Frontal cortex (tissue), 4 donors: Measurements from ENCODE around the gene MAML2. TPM values are rescaled to one million over a fixed set of nuclear protein-coding genes. Genes with fewer than 3 reads are reported as not detected.

Source experiments
- DNase-seq, 2 donors: peaks; one replicate each; pipeline ENCODE4 v3.0.0; 2012; ENCODE audit warnings: low spot score in 2 of 2
- FAIRE-seq: peaks from 2 replicates; lab custom pipeline; 2012; peaks lifted over from hg19 to GRCh38; lab: Jason Lieb, UNC
- total RNA-seq: library from RNA; depleted of rRNA; stranded (reverse); fragments of >200 nt; gene quantifications from one replicate; pipeline ENCODE4 v1.2.3, GENCODE V29; 2014
- donor health status: control.
- donor health status: control.
- donor health status: control.

The MAML2 gene
- total RNA-seq, 1 donor from 2014 or later, result 3.3 TPM

DNA sequence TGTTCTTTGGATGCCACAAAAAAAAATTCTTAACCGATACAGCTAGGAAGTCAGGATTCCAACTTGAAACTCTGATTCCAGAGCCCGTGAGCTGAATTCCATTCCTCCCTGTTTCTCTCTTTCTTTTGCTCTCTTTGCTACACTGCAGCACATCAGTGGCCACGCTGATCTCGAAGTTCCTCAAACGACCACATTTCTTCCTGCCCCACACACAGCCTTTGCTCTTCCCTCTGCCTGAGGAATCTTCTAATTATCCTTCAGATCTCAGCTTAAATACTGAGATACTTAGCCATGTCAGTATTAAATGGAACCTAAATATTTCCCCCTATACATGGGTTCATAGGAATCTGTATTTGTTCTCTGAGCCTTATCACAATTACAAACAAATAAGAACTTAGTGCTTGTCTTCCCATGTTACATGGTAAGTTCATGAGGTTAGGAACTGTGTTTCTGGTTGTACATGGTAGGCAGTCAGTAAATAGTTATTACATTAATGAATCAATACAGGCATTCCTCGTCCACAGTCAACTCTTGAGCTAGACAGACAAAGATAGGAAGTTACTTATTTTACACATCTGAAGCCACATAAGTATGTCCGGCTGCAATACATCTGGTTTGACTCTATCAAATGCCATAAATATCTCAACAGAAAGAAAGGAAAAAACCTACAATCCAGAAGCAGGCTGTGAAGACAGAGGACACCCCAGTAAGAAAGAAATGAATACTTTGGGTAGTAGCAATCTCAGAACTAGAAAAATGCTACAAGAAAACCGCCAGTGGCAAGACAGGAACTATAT lies 86.6 kb downstream of the MAML2 start:
- no peak for DNase-seq

GRCh38 chr11:96254854-96255253 lies 88.1 kb downstream of the MAML2 start:
- FAIRE-seq, result no peak
- no peak for DNase-seq

More for the DNA sequence above, 86.6 kb downstream of the MAML2 start:
- no peak for FAIRE-seq

GRCh38 chr11:96254087-96254486 lies 88.9 kb downstream of the MAML2 start:
- FAIRE-seq, result no peak

GRCh38 chr11:96246718-96247552 lies 96.1 kb downstream of the MAML2 start:
- peak in 1 of 2 donors; percentile 42 for DNase-seq
- no peak for FAIRE-seq

More at GRCh38 chr11:96254087-96254486, 88.9 kb downstream of the MAML2 start:
- DNase-seq, result no peak

DNA sequence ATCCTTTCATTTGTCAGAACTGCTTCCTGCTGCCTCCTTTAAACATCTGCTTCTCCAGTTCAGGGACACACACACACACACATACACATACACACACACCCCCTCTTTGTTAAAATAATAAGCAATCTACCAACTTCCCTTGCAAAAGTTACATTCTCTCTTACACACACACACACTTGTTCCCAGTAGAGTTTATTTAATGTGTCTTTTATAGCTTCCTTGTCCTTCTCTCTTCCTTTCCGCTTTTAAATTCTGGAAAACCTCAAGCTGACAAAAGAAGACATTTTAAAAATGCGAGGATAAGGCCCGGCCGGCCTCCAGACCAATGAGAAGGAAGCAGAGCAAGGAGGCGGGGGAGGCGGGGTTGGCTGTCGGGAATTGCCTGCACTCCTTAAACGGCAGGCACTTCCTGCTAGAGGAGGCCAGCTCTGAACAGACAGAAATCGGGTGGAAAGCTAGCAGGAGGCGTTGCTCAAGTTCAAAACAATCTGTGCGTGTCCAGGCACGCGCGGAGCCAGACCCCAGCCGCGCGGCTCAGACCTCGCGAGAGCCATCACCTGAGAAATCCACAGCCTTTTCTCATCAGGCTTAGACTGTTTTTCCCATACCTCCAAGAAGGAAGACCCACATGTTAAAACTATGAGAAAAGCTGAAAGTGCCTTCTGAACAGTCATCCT lies 99.9 kb downstream of the MAML2 start:
- DNase-seq (peak; percentile 27 to 81), FAIRE-seq (no peak)

DNA sequence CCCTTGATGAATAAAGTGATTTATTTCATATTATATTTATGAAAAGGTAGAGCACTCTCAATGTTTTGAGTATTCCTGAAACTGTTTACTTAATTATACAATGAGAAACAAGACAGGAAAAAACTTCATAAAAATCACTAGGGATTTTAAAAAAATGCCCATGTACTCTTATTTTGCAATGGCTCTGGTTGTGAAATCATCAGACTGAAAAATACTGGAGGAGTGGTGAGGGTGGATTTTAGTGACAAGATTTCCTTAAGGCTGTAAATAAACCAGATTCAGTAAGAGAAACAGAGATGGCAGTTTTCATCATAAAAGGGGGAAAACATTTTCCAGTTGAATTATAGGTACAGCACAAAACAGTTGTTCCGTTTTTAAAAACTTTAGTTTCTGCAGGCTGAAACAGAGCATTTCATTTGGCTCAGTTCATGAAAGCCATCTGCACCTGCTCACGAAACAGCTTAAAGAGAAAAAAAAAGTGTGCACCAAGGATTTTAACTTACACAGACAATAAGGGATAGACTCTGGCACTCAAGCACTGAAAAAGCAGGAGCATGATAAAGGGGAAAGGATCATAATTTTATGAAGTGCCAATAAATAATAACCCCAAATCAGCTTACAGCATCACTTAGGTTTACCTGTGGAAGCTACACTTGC lies 100.7 kb downstream of the MAML2 start:
- DNase-seq, result no peak
- FAIRE-seq, result no peak

DNA sequence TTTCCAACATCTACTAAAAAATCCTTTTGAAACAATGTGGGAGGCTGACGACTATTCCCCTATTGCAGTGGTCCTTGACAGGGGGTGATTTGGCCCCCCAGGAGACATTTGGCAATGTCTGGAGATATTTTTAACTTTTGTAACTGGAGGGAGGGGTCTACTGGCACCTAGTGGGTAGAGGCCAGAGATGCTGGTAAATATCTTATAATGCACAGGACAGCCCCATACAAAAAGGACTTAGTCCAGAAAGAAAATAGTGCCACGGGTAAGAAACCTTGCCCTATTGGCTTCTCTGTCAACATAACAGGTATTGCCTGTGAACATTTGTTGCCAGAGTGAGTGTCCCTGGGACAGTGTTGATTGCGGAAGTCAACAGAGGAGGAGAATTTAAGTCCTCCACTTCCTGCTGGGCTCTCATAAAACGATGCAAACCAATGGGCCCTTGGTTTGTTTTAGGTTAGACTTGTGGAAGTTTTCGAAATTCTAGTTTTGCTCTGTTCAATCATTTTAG lies 101.6 kb downstream of the MAML2 start:
- no peak for FAIRE-seq

DNA sequence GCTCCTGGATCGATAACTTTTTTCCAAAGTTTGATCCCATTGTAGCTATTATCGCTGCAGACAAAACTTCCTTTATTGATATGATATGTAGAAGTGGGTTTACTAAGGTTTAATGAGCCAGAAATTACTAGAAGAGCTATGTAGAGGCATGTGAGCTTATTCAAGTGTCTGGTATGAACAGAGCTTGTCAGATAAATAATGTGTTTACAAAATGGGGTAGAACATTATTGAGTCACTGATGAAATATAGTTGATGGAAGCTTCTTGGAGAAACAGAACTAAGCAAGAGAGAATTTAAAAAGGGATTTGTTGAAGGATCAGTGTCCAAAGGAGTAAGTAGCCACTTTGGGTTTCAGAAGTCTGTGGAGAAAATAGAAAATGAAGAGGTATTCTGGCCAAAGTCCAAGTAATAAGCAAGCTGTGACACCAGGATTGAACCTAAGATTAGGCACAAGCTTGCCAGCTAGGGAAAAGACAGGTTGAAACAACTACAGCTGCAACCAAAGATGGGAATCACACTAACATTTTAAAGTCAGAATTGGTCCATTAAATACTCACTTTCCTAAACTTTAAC lies 104.3 kb downstream of the MAML2 start:
- no peak for FAIRE-seq
- no peak for DNase-seq

More for the DNA sequence above, 101.6 kb downstream of the MAML2 start:
- no peak for DNase-seq

GRCh38 chr11:96237766-96238266 lies 105.2 kb downstream of the MAML2 start:
- DNase-seq, result no peak

DNA sequence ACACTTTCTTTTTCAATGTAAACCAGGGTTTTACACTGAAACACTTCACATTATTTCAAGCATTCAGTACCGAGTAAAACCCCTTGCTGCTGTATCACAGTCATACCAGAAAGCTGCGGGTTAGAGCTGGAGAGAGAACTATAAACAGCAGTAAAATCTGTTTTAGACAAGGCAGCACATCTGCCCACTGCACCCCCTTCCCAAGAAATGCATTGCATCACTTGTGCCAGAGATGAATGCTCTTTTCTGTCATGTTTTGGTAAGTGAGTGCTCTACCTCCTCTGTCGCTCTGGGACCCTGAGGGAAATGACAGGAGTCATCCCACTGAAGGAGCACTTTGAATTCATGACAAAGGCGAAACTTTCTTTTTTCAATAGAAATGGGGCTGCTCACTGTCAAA lies 107.2 kb downstream of the MAML2 start:
- FAIRE-seq (no peak), DNase-seq (no peak)

More at GRCh38 chr11:96237766-96238266, 105.2 kb downstream of the MAML2 start:
- FAIRE-seq, result no peak

DNA sequence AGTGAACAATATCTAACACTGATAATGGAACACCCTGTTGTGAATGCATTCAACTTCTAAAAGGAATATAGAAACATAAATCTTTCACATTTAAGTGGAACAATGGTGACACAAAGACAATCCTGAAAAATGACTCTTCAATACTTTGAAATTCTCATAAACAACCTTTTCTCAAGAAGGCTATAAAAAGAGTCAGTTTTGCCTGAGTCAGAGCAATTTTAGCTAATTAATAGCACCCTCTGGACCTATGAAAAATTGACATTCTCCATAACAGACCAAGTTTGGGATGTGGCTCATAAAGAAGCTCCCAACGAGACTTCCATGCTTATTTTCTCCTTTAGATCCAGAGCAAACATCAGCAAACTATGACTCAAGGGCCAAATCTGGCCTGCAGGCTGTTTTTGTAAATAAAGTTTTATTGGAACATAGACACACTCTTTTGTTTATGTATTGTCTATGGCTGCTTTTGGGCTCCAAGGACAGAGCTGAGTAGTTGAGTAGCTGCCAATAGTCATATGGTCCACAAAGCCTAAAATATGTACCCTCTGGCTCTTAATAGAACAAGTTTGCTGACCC lies 108.0 kb downstream of the MAML2 start:
- FAIRE-seq (no peak), DNase-seq (no peak)

- FAIRE-seq (no peak), DNase-seq (no peak)
Measured at GRCh38 chr11:96232132-96232531, 110.9 kb downstream of the MAML2 start.

DNA sequence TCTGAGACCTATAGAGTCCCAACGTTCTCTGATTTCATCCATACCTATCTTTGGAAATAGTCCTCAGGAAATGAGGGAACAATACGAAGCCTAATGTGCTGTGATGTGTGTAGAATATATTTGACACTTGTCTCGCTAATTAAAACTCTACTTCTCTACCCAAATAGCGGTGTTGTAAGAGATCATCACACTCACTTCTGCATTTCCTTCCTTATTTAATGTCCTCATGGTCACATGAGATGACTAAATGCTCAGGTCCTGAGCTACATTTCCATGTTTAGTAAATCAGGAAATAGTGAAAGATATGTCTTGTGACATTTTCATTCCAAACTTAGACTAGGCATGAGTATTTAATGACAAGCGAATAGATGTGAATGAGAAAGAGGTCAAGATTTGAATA lies 112.3 kb downstream of the MAML2 start:
- FAIRE-seq (no peak), DNase-seq (no peak)

- no peak for FAIRE-seq
Measured at GRCh38 chr11:96229354-96229977, 113.5 kb downstream of the MAML2 start.

GRCh38 chr11:96228910-96229309 lies 114.1 kb downstream of the MAML2 start:
- FAIRE-seq (no peak), DNase-seq (no peak)

More at GRCh38 chr11:96229354-96229977, 113.5 kb downstream of the MAML2 start:
- no peak for DNase-seq

- FAIRE-seq (no peak), DNase-seq (no peak)
Measured at GRCh38 chr11:96228473-96228891, 114.5 kb downstream of the MAML2 start.

DNA sequence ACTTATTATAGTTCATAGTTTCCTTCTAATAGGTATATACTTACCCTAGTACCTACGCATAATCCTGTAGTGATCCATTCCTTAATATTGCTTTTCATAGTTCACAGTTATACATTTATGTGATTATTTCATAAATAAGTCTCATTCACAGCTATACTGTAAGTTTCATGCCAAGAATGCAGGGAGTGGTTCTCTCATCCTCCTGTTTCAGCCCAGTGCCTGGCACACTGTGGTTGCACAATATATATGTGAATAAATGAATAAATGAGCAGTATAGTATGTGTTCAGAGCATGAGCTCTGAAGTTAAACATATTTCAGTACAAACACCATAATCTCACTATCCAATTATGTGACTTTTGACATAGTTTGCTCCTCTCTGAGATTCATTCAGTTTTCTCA lies 115.8 kb downstream of the MAML2 start:
- DNase-seq (no peak), FAIRE-seq (no peak)

DNA sequence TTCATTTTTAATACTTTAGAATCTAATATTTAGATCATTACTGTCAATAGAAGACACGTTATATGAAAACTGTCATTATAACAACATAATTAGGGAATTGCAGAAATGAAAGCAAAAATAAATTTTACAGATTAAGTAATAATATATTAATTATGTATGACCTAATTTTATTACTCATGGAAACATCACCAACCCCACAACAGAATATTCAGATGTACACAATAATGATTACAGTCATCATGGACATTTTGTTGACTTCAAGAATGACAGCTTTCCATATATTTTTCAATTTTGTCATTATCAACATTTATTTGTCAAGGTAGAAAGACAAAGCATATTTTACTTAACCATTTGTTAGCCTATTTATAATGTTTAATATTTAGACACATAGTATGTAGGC lies 119.9 kb downstream of the MAML2 start:
- FAIRE-seq (no peak), DNase-seq (no peak)
